ENCODE measurements around the gene PRDM10.

DNA sequence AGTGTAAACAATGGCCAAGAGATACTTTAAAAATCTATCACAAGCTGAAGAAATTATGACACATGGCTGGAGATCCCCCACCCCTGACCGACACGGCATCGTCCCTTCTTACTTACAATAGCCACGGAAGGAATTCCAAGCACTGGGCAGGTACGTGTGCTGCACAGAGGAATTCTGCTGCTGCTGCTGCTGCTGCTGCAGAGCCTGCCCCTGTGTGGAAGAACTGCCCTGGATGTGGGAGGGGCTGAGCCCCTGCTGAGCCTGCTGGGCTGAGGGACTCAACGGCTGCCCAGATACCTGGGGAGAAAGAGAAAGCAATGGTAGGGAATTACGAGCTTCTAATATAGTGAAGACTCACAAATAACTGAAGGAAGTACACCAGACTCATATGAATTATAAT lies 92.3 kb downstream of the PRDM10 start:
- TF ChIP-seq, protein P1, sequence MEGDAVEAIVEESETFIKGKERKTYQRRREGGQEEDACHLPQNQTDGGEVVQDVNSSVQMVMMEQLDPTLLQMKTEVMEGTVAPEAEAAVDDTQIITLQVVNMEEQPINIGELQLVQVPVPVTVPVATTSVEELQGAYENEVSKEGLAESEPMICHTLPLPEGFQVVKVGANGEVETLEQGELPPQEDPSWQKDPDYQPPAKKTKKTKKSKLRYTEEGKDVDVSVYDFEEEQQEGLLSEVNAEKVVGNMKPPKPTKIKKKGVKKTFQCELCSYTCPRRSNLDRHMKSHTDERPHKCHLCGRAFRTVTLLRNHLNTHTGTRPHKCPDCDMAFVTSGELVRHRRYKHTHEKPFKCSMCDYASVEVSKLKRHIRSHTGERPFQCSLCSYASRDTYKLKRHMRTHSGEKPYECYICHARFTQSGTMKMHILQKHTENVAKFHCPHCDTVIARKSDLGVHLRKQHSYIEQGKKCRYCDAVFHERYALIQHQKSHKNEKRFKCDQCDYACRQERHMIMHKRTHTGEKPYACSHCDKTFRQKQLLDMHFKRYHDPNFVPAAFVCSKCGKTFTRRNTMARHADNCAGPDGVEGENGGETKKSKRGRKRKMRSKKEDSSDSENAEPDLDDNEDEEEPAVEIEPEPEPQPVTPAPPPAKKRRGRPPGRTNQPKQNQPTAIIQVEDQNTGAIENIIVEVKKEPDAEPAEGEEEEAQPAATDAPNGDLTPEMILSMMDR (IDR thresholded peaks at IDR 0.05): no peak
- TF ChIP-seq POLR2A (IDR thresholded peaks at IDR 0.05): no peak
